ENCODE measurements around the gene POLR2E.

Gene POLR2E

DNA sequence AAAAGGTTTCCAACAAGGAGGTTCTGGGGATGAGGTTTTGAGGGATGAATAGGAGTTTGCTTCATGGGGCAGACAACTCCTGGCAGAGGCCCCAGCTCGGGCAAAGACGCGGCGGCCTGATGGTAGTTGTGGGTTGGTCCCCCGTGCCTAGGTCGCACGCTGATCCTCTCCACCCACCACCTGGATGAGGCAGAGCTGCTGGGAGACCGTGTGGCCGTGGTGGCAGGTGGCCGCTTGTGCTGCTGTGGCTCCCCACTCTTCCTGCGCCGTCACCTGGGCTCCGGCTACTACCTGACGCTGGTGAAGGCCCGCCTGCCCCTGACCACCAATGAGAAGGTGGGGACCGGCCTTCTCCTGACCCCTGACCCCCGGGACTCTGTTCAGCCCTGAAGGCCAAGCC is 43.4 kb downstream of the POLR2E start:
- no peak for DNase-seq (ENCODE audit: low read depth in 1 of 2, low spot score in 1 of 2)

DNA sequence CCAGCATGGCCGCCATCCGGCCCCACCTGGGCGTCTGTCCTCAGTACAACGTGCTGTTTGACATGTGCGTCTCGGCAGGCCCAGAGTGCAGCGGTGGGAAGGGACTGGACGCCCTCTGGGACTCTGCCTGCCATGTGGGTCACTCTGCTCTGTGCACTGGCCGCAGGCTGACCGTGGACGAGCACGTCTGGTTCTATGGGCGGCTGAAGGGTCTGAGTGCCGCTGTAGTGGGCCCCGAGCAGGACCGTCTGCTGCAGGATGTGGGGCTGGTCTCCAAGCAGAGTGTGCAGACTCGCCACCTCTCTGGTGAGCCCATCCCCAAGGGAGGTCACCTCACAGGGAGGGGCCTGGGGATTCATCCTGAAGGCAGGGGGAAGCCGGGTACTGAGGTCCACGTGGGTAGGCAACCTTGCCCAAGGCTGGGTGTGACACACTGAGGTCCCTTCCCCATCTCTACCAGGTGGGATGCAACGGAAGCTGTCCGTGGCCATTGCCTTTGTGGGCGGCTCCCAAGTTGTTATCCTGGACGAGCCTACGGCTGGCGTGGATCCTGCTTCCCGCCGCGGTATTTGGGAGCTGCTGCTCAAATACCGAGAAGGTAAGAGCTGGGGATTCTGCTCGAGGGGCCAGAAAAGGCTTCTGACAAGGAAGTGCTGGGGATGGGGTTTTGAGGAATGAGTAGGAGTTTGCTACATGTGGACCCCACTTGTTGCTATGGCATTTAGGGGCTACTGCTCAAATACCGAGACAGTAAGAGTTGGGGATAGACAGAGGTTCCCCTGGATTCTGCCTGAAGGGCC is 44.0 kb downstream of the POLR2E start:
- DNase-seq (ENCODE audit: low read depth in 1 of 2, low spot score in 1 of 2), result no peak

DNA sequence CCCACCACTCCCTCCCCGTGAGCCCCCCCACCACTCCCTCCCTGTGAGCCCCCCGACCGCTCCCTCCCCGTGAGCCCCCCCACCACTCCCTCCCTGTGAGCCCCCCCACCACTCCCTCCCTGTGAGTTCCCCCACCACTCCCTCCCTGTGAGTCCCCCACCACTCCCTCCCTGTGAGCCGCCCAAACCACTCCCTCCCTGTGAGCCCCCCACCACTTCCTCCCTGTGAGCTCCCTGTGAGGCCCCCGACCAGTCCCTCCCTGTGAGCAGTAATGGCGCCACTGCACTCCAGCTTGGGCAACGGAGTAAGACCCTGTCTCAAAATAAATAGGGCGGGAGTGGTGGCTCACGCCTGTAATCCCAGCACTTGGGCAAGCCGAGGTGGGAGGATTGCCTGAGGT is 45.4 kb downstream of the POLR2E start:
- no peak for DNase-seq (ENCODE audit: low read depth in 1 of 2, low spot score in 1 of 2)

DNA sequence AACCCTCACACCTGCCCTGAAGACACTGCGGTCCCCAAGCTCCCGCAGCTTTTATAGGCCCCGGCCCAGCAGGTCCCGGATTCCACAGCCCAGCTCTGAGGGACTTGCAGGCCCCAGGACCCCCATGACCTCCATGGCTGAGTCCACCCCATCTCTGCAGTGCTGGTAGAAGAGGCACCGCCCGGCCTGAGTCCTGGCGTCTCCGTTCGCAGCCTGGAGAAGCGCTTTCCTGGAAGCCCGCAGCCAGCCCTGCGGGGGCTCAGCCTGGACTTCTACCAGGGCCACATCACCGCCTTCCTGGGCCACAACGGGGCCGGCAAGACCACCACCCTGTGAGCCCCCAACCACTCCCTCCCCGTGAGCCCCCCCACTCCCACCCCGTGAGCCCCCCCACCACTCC is 46.1 kb downstream of the POLR2E start:
- DNase-seq (ENCODE audit: low read depth in 1 of 2, low spot score in 1 of 2), result no peak

DNA sequence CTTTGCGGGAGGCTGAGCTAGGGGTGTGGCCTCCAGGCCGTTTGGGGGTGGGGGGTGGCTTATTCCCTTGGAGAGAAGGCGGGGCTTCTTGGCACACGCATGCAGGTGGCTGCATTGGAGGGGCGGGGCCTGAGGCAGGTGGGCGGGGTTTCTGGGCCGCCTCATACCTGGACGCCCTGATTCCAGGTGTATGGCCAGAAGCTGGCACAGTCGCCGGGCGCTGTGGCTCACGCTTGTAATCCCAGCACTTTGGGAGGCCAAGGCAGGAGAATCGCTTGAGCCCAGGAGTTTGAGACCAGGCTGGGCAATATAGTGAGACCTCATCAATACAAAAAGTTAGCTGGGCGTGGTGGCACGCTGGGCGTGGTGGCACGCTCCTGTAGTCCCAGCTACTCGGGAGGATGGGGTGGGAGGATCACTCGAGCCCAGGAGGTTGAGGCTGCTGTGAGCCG is 47.5 kb downstream of the POLR2E start:
- DNase-seq (ENCODE audit: low read depth in 1 of 2, low spot score in 1 of 2), result no peak

DNA sequence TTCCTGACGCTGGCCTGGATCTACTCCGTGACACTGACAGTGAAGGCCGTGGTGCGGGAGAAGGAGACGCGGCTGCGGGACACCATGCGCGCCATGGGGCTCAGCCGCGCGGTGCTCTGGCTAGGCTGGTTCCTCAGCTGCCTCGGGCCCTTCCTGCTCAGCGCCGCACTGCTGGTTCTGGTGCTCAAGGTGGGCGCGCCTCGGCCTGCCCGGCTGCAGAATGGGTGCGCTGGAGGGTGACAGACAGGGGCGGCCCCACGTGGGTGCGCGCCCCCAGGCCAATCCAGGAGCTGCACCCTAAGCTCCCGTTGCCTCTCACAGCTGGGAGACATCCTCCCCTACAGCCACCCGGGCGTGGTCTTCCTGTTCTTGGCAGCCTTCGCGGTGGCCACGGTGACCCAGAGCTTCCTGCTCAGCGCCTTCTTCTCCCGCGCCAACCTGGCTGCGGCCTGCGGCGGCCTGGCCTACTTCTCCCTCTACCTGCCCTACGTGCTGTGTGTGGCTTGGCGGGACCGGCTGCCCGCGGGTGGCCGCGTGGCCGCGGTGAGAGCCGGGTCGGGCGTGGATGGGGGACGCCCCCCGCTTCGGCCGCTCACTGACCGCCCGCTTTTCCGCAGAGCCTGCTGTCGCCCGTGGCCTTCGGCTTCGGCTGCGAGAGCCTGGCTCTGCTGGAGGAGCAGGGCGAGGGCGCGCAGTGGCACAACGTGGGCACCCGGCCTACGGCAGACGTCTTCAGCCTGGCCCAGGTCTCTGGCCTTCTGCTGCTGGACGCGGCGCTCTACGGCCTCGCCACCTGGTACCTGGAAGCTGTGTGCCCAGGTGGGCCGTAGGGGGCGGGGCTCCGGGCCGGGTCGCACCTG is 48.1 kb downstream of the POLR2E start:
- DNase-seq (ENCODE audit: low read depth in 1 of 2, low spot score in 1 of 2), result no peak

DNA sequence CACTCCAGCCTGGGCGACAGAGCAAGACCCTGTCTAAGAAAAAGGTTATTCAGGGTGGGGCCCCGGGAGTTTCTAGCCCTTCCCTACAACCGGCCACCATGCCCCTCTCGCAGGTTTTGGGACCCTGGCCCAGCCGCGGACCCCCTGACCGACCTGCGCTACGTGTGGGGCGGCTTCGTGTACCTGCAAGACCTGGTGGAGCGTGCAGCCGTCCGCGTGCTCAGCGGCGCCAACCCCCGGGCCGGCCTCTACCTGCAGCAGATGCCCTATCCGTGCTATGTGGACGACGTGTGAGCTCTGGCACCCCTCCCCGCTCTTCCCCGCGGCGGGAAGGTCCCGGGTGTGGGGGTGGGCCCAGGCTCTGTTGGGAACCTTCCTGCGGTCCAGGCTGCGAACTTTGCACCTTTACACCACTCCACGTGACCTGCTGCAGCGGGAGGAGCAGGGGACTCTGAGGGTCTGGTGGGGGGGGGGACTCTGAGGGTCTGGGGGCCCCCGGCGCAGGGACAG is 49.0 kb downstream of the POLR2E start:
- DNase-seq (ENCODE audit: low read depth in 1 of 2, low spot score in 1 of 2), result no peak

DNA sequence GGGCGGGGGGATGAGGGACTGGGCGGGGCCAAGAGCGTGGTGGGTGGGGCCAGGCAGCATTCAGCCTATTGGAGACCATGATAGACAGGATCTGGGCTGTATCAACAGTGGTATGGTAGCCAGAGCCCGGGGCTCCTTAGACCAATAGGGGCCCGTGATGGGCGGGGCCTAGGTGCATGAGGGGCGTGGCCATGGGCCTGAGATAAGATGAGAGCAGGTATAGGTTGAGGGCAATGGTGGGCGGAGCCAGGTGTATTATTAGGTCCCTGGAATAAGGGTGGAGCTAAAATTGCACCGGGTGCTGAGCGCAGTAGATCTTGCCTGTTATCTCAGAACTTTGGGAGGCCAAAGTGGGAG is 50.0 kb downstream of the POLR2E start:
- DNase-seq (ENCODE audit: low read depth in 1 of 2, low spot score in 1 of 2), result no peak

DNA sequence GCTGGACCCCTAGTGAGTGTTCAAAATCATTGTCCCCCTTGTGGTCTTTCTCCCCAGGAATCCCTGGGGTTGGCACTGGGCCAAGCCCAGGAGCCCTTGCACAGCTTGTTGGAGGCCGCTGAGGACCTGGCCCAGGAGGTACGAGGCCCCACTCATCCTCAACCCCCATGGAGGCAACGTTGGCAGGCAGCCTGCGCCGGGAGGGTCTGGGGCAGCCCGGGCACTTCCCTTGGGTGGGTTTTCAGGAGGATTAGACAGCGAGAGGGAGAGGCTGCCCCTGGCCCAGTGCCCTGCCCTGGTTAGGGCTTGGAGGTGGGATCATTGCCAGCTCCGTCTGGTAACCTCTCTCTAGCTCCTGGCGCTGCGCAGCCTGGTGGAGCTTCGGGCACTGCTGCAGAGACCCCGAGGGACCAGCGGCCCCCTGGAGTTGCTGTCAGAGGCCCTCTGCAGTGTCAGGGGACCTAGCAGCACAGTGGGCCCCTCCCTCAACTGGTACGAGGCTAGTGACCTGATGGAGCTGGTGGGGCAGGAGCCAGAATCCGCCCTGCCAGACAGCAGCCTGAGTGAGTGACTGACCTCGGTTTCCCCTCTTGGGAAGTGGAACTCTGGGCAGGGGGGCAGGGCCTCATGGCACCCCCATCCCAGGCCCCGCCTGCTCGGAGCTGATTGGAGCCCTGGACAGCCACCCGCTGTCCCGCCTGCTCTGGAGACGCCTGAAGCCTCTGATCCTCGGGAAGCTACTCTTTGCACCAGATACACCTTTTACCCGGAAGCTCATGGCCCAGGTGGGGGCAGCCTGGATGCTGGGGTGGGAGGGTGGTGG is 52.3 kb downstream of the POLR2E start:
- no peak for DNase-seq (ENCODE audit: low read depth in 1 of 2, low spot score in 1 of 2)

DNA sequence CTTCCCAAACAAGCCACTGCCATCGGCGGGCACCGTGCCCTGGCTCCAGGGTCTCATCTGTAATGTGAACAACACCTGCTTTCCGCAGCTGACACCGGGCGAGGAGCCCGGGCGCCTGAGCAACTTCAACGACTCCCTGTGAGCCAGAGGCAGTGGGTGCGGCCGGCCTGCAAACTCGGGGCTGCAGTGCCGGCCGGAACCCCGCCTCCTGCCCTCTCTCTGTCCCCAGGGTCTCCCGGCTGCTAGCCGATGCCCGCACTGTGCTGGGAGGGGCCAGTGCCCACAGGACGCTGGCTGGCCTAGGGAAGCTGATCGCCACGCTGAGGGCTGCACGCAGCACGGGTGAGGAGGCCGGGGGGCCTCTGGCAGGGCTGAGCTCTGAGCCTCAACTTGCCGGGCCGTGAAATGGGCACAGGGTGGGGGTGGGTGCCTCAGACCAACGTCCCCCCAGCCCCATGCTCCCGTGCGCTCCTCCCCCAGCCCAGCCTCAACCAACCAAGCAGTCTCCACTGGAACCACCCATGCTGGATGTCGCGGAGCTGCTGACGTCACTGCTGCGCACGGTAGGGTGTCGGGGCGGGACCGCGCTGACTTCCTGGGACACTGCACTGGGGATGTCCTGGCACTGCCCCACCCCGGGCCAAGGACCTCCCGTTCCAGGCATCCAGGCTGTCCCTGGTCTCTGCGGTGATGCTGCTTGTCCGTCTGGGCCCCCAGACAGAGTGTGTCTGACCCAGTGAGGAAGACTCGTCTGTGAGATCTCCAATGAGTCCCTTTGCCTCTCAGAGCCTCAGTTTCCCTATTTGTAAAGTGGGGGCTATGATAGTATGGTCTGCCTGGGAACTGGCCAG is 53.1 kb downstream of the POLR2E start:
- DNase-seq (ENCODE audit: low read depth in 1 of 2, low spot score in 1 of 2), result no peak

DNA sequence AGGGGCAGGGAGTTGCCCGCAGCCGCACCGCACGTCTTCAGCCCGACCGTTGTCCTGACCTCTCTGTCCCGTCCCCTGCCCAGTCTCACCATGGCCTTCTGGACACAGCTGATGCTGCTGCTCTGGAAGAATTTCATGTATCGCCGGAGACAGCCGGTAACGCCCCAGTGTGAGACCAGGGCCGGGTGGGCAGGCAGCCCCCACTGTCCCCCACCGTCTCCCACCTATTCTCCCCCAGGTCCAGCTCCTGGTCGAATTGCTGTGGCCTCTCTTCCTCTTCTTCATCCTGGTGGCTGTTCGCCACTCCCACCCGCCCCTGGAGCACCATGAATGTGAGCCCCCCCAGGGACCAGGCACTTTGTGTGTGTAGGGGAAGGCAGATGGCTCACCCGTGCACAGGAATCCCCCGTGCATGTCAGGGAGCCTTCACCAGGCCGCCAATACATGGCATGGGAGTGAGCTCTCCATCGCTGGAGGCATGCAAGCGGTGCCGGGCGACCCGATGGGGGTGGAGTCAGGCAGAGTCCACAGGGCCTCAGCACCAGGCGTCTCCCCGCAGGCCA is 53.8 kb downstream of the POLR2E start:
- DNase-seq (ENCODE audit: low read depth in 1 of 2, low spot score in 1 of 2), result no peak

DNA sequence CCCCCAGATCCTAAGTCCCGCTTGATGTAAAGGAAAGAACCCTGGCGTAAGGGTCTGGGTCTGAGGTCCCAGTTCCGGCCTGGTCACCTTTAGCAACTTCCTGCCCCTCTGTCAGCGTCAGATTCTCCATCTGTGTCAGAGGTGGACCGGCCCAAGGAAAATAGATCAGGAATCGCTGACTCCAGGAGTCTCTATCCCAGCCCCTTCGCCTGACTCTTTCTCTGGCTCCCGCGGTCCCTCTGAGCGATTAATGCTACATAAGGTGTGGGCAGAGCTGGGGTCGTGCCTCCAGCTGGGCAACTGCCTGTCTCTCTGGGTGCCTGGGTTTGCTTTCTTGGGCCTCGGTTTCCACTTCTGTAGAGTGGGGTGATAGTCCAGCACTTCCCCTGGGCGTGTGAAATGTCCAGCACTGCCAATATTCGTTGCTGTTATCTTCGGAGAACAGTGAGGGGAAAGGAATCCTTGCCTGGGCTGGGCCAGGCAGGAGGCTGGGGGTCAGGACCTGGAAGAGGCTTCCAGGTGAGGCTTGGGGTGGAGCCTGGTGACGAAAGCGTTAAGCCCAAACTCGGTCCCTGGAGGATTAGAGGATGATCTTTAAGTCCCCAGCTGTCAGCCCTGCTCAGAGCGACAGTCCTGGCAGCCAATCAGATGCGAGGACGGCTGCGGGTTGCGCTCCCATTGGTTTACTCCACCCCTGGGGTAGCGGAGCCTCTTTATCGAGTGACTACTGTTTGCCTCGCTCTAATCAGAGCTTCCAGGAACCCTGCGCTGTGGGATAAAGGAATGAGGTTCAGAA is 54.5 kb downstream of the POLR2E start:
- peak; percentile 77 to 80 for DNase-seq (ENCODE audit: low read depth in 1 of 2, low spot score in 1 of 2)

DNA sequence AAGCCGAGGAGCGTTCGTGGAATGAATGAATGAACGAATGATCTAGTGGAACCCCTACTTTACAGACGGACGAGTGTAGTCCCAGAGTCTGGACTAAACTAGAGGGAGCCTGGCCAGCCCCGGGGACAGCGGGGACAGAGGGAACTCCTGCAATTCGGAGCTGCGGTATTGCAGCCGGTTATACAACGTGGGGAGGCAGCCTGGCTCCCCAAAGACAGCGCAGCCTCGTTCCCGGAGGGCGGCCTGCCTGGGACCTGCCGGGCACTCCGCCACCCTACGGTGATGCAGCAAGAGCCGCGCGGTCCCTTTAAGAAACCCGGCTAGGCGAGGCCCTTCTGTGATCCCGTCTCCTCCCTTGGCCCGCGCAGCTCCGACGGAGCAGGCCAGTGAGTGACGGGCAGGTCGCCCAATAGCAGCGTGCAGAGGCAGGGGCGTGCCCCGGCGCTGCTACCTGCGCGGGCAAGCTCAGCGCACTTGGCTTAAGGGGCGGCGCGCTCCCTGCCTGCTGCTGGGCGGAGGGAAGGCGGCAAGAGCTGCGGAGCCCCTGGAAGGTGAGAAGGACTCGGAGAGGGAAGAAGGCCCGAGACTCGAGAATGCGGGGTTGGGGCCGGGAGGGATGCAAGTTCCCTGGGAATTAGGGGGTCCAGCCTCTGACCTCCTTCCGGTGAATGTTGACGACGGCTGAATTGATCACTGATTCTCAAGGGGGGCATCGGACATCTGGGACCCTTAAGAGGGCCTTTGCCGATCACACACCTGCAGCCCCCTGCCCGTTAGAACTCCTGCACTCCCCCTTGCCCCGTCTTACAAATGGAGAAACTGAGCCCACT is 55.3 kb downstream of the POLR2E start, which contains the start of gene ABCA7:
TSS of gene ABCA7 (plus strand) at position 462 of the 830 bp plus-strand sequence. CDS start 1,255 bp downstream, outside the sequence.
- peak; percentile 98 to 100 for DNase-seq (ENCODE audit: low read depth in 1 of 2, low spot score in 1 of 2)

DNA sequence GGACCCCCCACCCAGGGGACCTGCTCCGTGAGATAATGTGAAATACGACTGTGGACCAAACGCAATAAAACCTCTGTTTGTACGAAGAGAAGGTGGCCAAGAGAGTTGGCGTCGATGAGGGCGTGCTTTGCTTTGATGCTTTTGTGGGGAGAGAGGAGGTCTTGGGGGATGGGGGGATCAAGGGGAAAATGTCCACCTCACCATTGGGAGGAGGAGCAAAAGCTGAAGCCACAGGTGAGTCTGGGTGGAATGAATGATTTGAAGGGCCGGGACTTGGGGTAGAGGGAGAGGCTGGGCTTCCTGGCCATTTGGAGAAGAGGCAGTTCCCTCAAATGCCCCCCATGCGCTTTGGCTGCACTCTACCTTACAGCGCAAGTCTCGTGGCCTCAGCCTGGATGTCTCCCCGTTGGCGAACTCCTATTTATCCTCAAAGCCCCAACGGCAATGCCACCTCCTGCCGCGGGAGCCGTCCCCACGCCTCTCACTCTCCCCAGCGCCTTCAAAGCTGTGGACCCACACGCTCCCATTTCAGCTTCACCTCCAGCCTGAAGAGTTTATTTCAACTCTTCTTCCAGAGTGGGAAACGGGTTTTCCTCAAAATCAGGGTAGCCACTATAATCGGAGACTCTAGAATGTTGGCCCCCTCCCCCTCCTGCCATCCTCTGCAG is 56.1 kb downstream of the POLR2E start:
- no peak for DNase-seq (ENCODE audit: low read depth in 1 of 2, low spot score in 1 of 2)

DNA sequence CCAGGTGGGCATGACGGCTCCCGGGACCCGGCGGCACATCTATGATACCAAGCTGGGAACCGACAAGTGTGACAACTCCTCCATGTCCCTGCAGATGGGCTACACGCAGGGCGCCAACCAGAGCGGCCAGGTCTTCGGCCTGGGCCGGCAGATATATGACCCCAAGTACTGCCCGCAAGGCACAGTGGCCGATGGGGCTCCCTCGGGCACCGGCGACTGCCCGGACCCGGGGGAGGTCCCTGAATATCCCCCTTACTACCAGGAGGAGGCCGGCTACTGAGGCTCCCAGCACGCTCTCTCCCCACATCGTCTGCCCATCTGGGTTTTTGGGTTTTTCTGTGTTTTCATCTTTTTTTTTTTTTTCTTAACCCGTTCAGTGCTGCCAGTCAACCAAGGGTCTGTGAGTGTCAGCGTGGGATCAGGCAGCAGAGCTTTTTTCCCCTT is 57.5 kb downstream of the POLR2E start:
- DNase-seq (ENCODE audit: low read depth in 1 of 2, low spot score in 1 of 2), result no peak
